Measurements from ENCODE around the gene ATP10B. TPM values are rescaled to one million over a fixed set of nuclear protein-coding genes. Genes with fewer than 3 reads are reported as not detected.

Gene ATP10B
- total RNA-seq, 4 donors from 2014 or later, result 63.5 to 112 (median 87.7) TPM

DNA sequence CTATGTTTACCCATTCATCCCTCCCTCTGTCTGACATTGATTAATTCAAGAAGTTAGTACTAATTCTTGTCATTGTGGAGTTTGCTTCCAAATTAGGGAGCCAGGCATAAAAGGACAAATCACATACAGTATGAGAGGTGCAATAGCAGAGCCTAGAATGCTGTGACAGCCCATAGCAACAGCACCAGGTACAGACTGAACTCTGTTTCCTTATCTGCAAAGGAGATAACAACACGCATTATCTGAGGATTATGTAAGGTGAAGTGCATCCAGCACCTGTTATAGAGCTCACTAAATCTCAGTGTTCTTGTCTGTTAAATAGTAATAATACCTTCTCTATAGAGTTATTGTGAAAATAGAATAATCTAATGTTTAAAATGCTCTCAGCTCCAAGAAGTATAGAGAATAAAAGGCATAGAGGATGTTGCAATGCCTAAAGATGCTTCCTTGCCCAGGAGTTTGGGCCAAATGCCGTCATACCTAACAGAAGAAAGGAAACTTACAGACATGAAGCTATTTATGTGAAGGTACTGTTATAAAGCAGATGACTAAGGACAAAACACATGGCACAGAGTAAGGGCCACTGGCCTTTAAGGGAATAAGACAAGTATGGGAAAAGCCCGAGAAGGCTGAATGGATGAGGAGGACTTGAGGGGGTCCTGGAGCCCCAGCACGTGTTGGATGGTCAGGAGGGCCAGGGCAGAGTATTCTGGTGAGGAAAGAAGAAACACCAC is 214.5 kb downstream of the ATP10B start:
- H3K4me1 ChIP-seq, result peaks cover 0 to 33% (median 1%) of the 10 kb centered on the region in 4 donors
- DNase-seq, result no peak
- no peak overlapping the region for H3K4me3 ChIP-seq
- H3K36me3 ChIP-seq, result no peaks in the 10 kb centered on the region
- TF ChIP-seq CTCF (IDR thresholded peaks at IDR 0.05) (no peak), POLR2A (IDR thresholded peaks at IDR 0.05) (no peak)
- no peaks in the 10 kb centered on the region for H3K27me3 ChIP-seq
- H3K27ac ChIP-seq, result peak overlapping the region in 2 of 4 donors; percentile 44 to 70
- H3K9me3 ChIP-seq, result no peaks in the 10 kb centered on the region

- Histone ChIP-seq H3K27me3 (no peaks in the 10 kb centered on the region), H3K4me1 (peaks cover 0 to 27% (median 1%) of the 10 kb centered on the region in 4 donors), H3K36me3 (peaks cover 0 to 6% (median 0%) of the 10 kb centered on the region in 3 donors), H3K27ac (peak overlapping the region in 2 of 4 donors; percentile 52 to 82), H3K9me3 (no peaks in the 10 kb centered on the region), H3K4me3 (no peak overlapping the region)
- DNase-seq, result no peak
- TF ChIP-seq POLR2A (IDR thresholded peaks at IDR 0.05), result no peak
- no peak for TF ChIP-seq CTCF (IDR thresholded peaks at IDR 0.05)
Measured at GRCh38 chr5:160635663-160636062, 216.3 kb downstream of the ATP10B start.

DNA sequence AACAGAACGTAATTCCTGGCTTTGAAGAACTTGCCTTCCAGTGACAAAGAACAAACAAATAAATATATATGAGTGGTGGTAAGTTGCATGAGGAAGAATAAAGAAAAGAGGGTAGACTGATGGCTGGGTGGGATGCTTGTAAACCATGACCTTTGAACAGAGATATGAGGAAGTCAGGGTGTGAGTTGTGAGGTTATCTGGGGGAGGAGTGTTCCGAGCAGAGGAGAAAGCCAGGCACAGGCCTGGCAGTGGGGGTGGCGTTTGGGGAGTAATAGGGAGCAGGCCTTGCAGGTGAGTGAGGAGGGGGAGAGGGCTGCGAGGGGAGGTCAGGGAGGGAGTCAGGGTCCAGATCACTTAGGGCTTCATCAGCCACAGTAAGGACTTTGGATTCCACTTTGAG is 217.0 kb downstream of the ATP10B start:
- Histone ChIP-seq H3K36me3 (peaks cover 0 to 6% (median 0%) of the 10 kb centered on the region in 3 donors), H3K4me3 (no peak overlapping the region), H3K27me3 (no peaks in the 10 kb centered on the region), H3K4me1 (peaks cover 0 to 21% (median 1%) of the 10 kb centered on the region in 4 donors), H3K9me3 (no peaks in the 10 kb centered on the region), H3K27ac (peak overlapping the region in 3 of 4 donors; percentile 22 to 82 (median 52))
- DNase-seq, result peak in 2 of 3 donors; percentile 68 to 71
- TF ChIP-seq CTCF (IDR thresholded peaks at IDR 0.05) (no peak), POLR2A (IDR thresholded peaks at IDR 0.05) (no peak)

DNA sequence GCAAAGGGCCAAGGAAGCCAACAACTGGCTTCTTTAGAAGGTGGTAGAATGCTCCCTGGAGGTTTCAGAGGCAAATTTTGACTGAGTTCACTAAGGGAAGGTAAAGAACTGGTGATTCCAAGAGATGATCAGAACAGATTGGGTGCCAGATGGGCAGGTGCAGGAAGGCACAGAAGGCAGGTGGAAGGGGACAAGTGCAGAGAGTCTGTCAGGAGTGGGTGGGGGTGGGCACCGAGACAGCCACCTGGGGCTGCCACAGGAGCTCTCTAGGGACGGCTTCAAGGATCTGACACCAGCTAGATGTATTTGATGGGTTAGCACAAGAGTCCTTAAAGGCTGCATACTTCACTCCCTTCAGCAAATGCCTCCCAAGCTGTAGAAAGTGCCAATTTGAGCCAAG is 223.0 kb downstream of the ATP10B start:
- no peak for TF ChIP-seq POLR2A (IDR thresholded peaks at IDR 0.05)
- peaks cover 0 to 13% (median 0%) of the 10 kb centered on the region in 4 donors for H3K4me1 ChIP-seq
- H3K27ac ChIP-seq, result no peak overlapping the region
- H3K9me3 ChIP-seq, result no peaks in the 10 kb centered on the region
- no peak for DNase-seq
- no peak overlapping the region for H3K4me3 ChIP-seq
- no peaks in the 10 kb centered on the region for H3K27me3 ChIP-seq
- peaks cover 0 to 6% (median 0%) of the 10 kb centered on the region in 3 donors for H3K36me3 ChIP-seq

- peaks cover 0 to 13% (median 0%) of the 10 kb centered on the region in 4 donors for H3K4me1 ChIP-seq
- no peak overlapping the region for H3K27ac ChIP-seq
- H3K9me3 ChIP-seq, result no peaks in the 10 kb centered on the region
- no peak for TF ChIP-seq CTCF (IDR thresholded peaks at IDR 0.05)
- TF ChIP-seq POLR2A (IDR thresholded peaks at IDR 0.05), result no peak
- peaks cover 0 to 6% (median 0%) of the 10 kb centered on the region in 3 donors for H3K36me3 ChIP-seq
- no peak overlapping the region for H3K4me3 ChIP-seq
- no peaks in the 10 kb centered on the region for H3K27me3 ChIP-seq
- DNase-seq, result no peak
Measured at GRCh38 chr5:160628619-160628968, 223.4 kb downstream of the ATP10B start.

DNA sequence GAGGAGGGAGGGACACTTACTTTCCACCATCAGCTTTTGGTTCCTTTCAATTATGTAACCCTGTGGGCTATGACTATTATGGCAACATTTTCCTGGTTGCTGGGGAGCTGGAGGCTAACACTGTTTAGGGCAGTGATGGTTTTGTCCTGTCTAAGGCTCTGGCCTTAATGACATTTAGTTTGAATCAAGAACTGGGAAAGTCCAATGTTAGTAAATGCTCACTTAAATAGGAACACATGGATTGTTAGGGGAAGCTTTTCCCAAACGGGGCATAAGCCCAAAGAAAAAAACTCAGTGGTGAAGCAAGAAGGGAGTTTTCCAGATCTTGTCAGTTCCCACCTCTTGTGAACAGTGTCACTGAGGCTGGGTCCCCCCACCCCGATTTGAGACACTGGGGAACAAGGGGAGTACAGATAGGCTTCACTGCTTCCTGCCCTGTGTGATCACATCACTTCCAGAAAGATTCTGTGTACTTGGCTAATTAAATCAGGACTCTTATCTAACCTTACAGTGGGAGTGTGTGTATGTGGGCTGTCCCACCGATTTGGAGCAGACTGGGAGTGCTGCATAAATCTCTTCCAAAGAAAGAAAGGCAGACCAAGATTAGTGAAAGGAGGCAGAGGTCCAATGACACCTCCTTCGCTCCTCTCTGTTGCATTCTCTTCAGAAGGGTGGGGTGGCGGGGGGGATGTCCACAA is 223.9 kb downstream of the ATP10B start:
- no peaks in the 10 kb centered on the region for H3K27me3 ChIP-seq
- H3K4me1 ChIP-seq, result peaks cover 0 to 13% (median 0%) of the 10 kb centered on the region in 4 donors
- H3K36me3 ChIP-seq, result peaks cover 0 to 6% (median 0%) of the 10 kb centered on the region in 3 donors
- no peak overlapping the region for H3K4me3 ChIP-seq
- no peaks in the 10 kb centered on the region for H3K9me3 ChIP-seq
- H3K27ac ChIP-seq, result peak overlapping the region in 1 of 4 donors; percentile 13
- DNase-seq, result no peak
- TF ChIP-seq POLR2A (IDR thresholded peaks at IDR 0.05) (no peak), CTCF (IDR thresholded peaks at IDR 0.05) (no peak)

Measured in Peyer's patch (tissue), 4 donors.